ENCODE measurements around the gene FFAR1.

FFAR1 gene

DNA sequence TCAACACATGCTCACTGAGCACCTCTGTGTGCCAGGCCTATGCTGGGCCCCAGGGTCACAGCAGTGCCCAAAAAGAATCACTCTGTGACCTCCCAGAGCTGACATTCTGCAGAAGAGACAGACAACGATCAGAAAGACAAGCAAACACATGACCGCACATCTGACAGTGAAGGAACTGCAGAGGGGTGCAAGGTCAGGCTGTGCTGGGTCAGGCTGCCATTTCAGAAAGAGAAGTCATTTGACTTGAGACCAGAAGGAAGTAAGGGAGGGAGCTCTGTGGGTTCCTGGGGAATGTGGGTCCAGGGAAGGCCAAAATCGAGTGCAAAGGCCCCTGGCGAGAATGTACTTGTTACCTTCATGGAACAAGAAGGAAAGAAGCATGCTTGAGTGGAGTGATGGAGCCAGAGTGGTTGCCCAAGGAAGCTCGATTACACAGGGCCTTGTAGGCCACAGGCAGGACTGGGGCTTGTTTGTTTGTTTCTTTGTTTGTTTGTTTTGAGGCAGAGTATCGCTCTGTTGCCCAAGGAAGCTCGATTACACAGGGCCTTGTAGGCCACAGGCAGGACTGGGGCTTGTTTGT is 30.1 kb upstream of the FFAR1 start:
- H3K27me3 ChIP-seq (ENCODE audit: insufficient read depth, low read length), result no peaks in the 10 kb centered on the region
- H3K9me3 ChIP-seq (ENCODE audit: insufficient read depth, low read depth, low read length), result peaks cover 5% of the 10 kb centered on the region
- no peaks in the 10 kb centered on the region for H3K4me1 ChIP-seq (ENCODE audit: insufficient read depth, low read length)
- no peak overlapping the region for H3K4me3 ChIP-seq (ENCODE audit: low read length)
- H3K27ac ChIP-seq (ENCODE audit: low read length), result no peak overlapping the region
- H3K36me3 ChIP-seq (ENCODE audit: insufficient read depth, low read depth, low read length), result no peaks in the 10 kb centered on the region
- no peak overlapping the region for H3K9ac ChIP-seq (ENCODE audit: low read depth, low read length)

DNA sequence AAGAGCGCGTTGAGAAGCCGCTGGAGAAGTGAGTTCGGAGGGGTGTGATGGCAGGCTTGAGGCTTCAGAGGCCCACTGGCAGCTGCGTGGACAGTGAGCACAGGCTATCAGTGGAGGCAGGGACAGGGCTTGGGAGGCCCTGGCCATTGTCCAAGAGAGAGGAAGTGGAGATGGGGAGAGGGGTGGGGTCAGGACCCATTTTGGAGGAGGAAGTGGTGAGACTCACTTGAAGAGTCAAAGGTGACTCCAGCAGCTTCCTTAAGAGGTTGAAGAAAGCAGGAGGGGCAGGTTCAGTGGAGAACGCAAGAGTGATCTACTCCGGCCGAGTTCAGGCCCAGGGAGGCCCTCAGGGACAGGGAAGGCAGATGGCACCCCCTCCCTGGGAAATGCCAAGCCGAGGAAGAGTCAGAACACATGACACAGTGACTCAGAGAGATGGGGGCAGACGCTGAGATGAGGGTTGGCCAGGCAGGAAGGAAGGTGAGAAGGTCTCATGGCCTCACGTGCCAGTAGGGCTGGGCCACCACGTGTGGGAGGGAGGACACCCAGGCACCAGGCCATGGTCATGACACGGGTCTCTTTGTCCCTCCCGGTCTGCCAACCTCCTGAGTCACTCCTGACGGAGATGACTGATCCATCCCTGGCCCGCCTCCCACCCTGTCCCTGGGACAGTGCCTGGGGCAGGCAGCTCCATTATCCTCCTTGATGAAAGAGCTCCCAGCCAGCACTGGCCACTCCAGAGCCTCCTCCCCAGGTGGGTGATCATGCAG is 28.8 kb upstream of the FFAR1 start:
- Histone ChIP-seq H3K9ac (ENCODE audit: low read depth, low read length) (no peak overlapping the region), H3K4me3 (ENCODE audit: low read length) (no peak overlapping the region), H3K27me3 (ENCODE audit: insufficient read depth, low read length) (no peaks in the 10 kb centered on the region), H3K9me3 (ENCODE audit: insufficient read depth, low read depth, low read length) (peaks cover 5% of the 10 kb centered on the region), H3K36me3 (ENCODE audit: insufficient read depth, low read depth, low read length) (no peaks in the 10 kb centered on the region), H3K4me1 (ENCODE audit: insufficient read depth, low read length) (no peaks in the 10 kb centered on the region), H3K27ac (ENCODE audit: low read length) (no peak overlapping the region)

DNA sequence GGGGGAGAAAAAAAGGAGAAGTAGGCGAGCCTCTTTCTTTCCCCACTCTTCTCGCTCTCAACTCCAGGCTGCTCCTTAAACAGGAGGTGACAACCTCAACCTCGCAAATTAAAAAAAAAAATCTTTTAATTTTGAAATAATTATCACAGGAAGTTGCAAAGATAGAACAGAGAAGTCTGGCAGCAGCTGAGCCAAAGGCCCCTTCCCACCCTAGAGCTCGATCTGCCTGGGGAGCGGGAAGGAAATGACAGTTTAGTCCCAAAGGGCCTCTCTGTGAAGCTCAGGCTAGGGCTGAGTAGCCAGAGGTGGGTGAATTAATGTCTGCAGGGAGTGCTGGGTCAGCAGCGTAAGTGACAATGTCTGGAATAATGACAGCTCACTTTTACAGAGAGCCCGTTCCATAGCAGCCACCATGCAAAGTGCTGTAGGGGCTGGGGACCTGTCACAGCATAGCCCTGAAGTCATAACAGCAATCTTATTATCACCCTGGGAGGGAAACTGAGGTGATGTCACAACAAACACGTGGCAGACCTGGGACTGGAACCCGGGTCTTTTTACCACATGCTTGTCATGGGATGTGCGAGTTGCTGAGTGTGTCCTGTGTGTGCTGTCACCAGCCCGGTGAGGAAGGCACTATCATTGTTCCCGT is 27.5 kb upstream of the FFAR1 start:
- H3K27ac ChIP-seq (ENCODE audit: low read length), result no peak overlapping the region
- H3K4me1 ChIP-seq (ENCODE audit: insufficient read depth, low read length), result no peaks in the 10 kb centered on the region
- peaks cover 5% of the 10 kb centered on the region for H3K9me3 ChIP-seq (ENCODE audit: insufficient read depth, low read depth, low read length)
- no peaks in the 10 kb centered on the region for H3K36me3 ChIP-seq (ENCODE audit: insufficient read depth, low read depth, low read length)
- H3K4me3 ChIP-seq (ENCODE audit: low read length), result no peak overlapping the region
- H3K27me3 ChIP-seq (ENCODE audit: insufficient read depth, low read length), result no peaks in the 10 kb centered on the region
- no peak overlapping the region for H3K9ac ChIP-seq (ENCODE audit: low read depth, low read length)

DNA sequence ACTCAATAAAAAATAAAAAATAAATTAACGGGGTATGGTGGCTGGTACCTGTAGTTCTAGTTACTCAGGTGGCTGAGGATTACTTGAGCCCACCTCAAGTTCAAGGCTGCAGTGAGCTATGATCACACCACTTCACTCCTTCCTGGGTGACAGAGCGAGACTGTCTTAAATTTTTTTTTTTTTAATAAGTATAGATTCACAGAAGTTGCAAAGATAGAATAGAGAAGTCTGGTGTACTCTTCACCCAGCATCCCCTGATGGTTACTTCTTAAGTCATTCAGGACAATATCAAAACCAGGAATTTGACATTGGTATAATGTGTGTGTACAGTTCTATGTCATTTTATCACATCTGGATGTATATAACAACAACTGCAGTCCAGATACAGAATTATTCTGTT is 26.4 kb upstream of the FFAR1 start:
- Histone ChIP-seq H3K4me3 (ENCODE audit: low read length) (no peak overlapping the region), H3K27me3 (ENCODE audit: insufficient read depth, low read length) (no peaks in the 10 kb centered on the region), H3K9me3 (ENCODE audit: insufficient read depth, low read depth, low read length) (peaks cover 5% of the 10 kb centered on the region), H3K9ac (ENCODE audit: low read depth, low read length) (no peak overlapping the region), H3K27ac (ENCODE audit: low read length) (no peak overlapping the region), H3K4me1 (ENCODE audit: insufficient read depth, low read length) (no peaks in the 10 kb centered on the region), H3K36me3 (ENCODE audit: insufficient read depth, low read depth, low read length) (no peaks in the 10 kb centered on the region)

DNA sequence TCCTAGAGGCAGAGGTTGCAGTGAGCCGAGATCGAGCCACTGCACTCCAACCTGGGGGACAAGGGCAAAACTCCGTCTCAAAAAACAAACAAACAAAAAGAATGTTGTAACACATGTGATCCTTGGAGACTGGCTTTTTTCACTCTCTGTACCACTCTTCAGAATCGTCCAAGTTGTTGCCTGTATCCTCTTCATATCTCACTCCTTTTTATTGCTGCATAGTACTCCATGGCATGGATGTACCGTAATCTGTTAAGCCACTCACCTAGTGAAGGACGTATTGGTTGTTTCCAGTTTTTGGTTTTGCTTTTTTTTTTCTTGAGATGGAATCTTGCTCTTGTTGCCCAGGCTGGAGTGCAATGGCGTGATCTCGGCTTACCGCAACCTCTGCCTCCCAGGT is 25.7 kb upstream of the FFAR1 start:
- no peaks in the 10 kb centered on the region for H3K4me1 ChIP-seq (ENCODE audit: insufficient read depth, low read length)
- peaks cover 5% of the 10 kb centered on the region for H3K9me3 ChIP-seq (ENCODE audit: insufficient read depth, low read depth, low read length)
- no peaks in the 10 kb centered on the region for H3K36me3 ChIP-seq (ENCODE audit: insufficient read depth, low read depth, low read length)

DNA sequence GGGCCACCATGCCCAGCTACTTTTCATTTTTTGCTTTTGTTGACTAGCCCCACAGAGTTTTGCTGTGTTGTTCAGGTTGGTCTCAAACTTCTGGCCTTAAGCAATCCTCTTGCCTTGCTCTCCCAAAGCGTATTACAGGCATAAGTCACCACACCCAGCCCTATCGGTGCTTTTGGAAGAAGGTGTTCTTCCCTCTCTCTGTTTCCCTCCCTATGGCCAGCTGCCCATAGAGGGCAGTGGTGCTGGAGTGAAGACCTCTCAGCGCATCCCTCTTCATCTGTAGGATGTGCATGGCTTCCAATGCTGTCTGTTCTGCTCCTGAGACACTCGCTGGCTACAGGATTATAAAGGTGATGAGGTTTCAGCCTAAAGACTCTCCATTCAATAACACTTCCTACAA is 20.1 kb upstream of the FFAR1 start:
- no peaks in the 10 kb centered on the region for H3K27me3 ChIP-seq (ENCODE audit: insufficient read depth, low read length)
- H3K4me3 ChIP-seq (ENCODE audit: low read length), result no peak overlapping the region
- no peak overlapping the region for H3K27ac ChIP-seq (ENCODE audit: low read length)
- H3K9me3 ChIP-seq (ENCODE audit: insufficient read depth, low read depth, low read length), result no peaks in the 10 kb centered on the region
- no peak overlapping the region for H3K9ac ChIP-seq (ENCODE audit: low read depth, low read length)
- no peaks in the 10 kb centered on the region; the same call in 1 of the 2 replicates for H3K4me1 ChIP-seq (ENCODE audit: insufficient read depth, low read length)
- no peaks in the 10 kb centered on the region for H3K36me3 ChIP-seq (ENCODE audit: insufficient read depth, low read depth, low read length)

More for the DNA sequence above, 25.7 kb upstream of the FFAR1 start:
- no peak overlapping the region for H3K27ac ChIP-seq (ENCODE audit: low read length)
- H3K9ac ChIP-seq (ENCODE audit: low read depth, low read length), result no peak overlapping the region
- H3K27me3 ChIP-seq (ENCODE audit: insufficient read depth, low read length), result no peaks in the 10 kb centered on the region
- no peak overlapping the region for H3K4me3 ChIP-seq (ENCODE audit: low read length)

DNA sequence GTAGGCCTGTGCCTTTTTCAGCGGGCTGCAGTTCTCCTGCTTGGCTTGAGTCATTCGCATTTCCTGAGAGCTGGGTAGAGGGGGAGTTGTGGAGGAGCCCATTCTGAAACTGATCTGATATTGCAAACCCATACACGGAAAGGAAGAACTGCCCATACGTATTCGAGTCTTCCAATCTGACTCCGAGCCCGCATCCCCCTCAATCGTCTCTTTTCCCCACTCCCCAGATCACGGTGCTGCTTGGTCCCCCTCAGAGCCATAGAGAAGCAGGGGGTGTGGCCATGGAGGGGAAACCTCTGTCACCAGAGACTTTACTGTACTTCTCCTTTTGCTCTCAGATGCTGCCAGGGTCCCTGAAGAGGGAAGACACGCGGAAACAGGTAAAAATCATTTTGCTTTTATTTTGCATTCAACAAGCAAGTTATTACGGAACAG is 18.8 kb upstream of the FFAR1 start, which contains the start of gene CD22:
Gene CD22, plus strand, starts transcription at position 337 of the 435 bp plus-strand sequence. CDS start 2,854 bp downstream, outside the sequence.
- H3K27ac ChIP-seq (ENCODE audit: low read length), result no peak within 1 kb of the TSS
- H3K9ac ChIP-seq (ENCODE audit: low read depth, low read length), result no peak within 1 kb of the TSS
- no peaks in the 10 kb centered on the region for H3K27me3 ChIP-seq (ENCODE audit: insufficient read depth, low read length)
- no peaks in the 10 kb centered on the region for H3K36me3 ChIP-seq (ENCODE audit: insufficient read depth, low read depth, low read length)
- no peak within 1 kb of the TSS for H3K4me3 ChIP-seq (ENCODE audit: low read length)
- H3K4me1 ChIP-seq (ENCODE audit: insufficient read depth, low read length), result no peaks in the 10 kb centered on the region; the same call in 1 of the 2 replicates
- no peaks in the 10 kb centered on the region for H3K9me3 ChIP-seq (ENCODE audit: insufficient read depth, low read depth, low read length)

DNA sequence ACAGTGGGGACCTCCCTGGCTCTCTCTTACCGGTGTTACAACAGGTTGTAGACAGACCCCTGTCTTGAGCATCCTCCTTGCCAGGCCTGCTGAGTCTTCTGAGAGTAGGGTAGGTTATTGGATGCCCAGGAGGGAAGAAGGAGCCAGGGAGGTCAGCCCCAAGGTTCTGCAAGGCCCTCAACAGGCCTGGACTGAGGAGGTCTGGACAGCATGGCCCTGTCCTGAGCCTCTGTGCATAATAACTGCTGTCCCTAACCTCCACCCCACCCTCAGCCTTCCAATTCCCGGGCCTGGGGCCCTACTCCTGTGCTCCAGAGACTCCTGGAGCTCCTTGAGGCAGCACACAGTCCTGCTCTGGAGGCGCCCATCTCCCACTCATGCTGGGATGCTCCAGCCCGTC is 18.4 kb upstream of the FFAR1 start:
- no peaks in the 10 kb centered on the region for H3K27me3 ChIP-seq (ENCODE audit: insufficient read depth, low read length)
- H3K4me3 ChIP-seq (ENCODE audit: low read length), result no peak overlapping the region
- H3K4me1 ChIP-seq (ENCODE audit: insufficient read depth, low read length), result no peaks in the 10 kb centered on the region; the same call in 1 of the 2 replicates
- H3K36me3 ChIP-seq (ENCODE audit: insufficient read depth, low read depth, low read length), result no peaks in the 10 kb centered on the region
- H3K9ac ChIP-seq (ENCODE audit: low read depth, low read length), result no peak overlapping the region
- H3K9me3 ChIP-seq (ENCODE audit: insufficient read depth, low read depth, low read length), result no peaks in the 10 kb centered on the region
- no peak overlapping the region for H3K27ac ChIP-seq (ENCODE audit: low read length)

DNA sequence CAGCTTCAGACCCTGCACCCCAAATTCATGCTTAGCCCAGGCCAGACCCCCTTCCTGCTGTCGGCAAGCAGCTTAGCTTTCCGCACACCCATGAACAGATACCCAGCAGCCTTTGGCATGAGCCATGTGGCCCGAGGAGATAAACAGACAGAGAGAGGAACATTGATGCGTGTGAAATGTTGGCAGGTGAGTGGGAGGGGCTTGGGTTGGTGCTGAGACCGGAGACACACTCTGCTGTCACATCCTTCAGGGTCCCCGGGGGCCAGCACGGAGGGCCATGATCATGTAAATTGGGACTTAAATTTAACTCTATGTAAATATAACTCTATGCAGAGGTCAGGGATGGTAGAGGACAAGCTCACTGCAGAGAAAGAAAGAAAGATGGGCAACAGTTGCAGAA is 17.2 kb upstream of the FFAR1 start:
- no peaks in the 10 kb centered on the region for H3K9me3 ChIP-seq (ENCODE audit: insufficient read depth, low read depth, low read length)
- H3K9ac ChIP-seq (ENCODE audit: low read depth, low read length), result no peak overlapping the region
- no peaks in the 10 kb centered on the region for H3K27me3 ChIP-seq (ENCODE audit: insufficient read depth, low read length)
- no peaks in the 10 kb centered on the region; the same call in 1 of the 2 replicates for H3K4me1 ChIP-seq (ENCODE audit: insufficient read depth, low read length)
- H3K4me3 ChIP-seq (ENCODE audit: low read length), result no peak overlapping the region
- no peak overlapping the region for H3K27ac ChIP-seq (ENCODE audit: low read length)
- no peaks in the 10 kb centered on the region for H3K36me3 ChIP-seq (ENCODE audit: insufficient read depth, low read depth, low read length)

DNA sequence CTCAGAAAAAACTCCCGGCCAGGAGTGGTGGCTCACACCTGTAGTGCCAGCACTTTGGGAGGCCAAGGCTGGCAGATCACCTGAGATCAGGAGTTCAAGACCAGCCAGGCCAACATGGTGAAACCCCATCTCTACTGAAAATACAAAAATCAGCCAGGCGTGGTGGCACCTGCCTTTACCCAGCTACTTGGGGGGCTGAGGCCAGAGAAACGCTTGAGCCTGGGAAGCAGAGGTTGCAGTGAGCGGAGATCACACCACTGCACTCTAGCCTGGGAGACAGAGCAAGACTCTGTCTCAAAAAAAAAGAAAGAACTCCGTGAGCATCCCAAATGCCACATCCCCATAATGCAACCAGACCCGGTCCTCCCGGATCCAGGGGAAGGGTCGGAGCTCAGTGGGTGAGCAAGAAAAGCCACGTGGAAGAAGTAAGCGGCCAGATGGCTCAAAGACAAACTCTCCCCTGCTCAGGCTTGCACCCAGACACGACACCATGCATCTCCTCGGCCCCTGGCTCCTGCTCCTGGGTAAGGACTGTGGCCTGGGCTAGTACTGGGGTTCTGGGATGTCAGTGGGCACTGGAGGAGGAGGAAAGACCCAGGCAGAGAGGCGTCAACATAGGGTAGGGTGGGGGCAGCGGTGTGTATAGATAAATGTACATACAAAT is 16.0 kb upstream of the FFAR1 start:
- H3K4me1 ChIP-seq (ENCODE audit: insufficient read depth, low read length), result no peaks in the 10 kb centered on the region; the same call in 1 of the 2 replicates
- no peak overlapping the region for H3K9ac ChIP-seq (ENCODE audit: low read depth, low read length)
- no peak overlapping the region for H3K4me3 ChIP-seq (ENCODE audit: low read length)
- no peaks in the 10 kb centered on the region for H3K36me3 ChIP-seq (ENCODE audit: insufficient read depth, low read depth, low read length)
- H3K9me3 ChIP-seq (ENCODE audit: insufficient read depth, low read depth, low read length), result no peaks in the 10 kb centered on the region
- H3K27ac ChIP-seq (ENCODE audit: low read length), result no peak overlapping the region
- no peaks in the 10 kb centered on the region for H3K27me3 ChIP-seq (ENCODE audit: insufficient read depth, low read length)

DNA sequence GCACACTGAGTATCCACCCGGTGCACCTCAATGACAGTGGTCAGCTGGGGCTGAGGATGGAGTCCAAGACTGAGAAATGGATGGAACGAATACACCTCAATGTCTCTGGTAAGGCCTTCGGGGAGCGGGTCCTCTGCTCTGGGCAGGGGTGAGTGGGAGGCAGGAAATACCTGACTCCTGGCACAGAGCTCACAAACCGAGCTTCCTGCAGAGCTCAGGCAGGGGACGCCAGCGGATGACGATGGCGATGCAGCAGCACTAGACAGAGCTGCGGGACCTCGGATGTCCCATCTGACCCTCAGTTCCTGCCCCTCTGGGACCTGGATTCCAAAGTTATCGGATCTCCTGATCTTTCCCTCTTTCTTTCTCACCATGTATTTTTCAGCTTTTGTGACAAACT is 14.9 kb upstream of the FFAR1 start:
- Histone ChIP-seq H3K9ac (ENCODE audit: low read depth, low read length) (no peak overlapping the region), H3K27ac (ENCODE audit: low read length) (no peak overlapping the region)

More for the DNA sequence above, 14.9 kb upstream of the FFAR1 start:
- Histone ChIP-seq H3K4me3 (ENCODE audit: low read length) (no peak overlapping the region), H3K27me3 (ENCODE audit: insufficient read depth, low read length) (no peaks in the 10 kb centered on the region), H3K36me3 (ENCODE audit: insufficient read depth, low read depth, low read length) (no peaks in the 10 kb centered on the region), H3K9me3 (ENCODE audit: insufficient read depth, low read depth, low read length) (no peaks in the 10 kb centered on the region), H3K4me1 (ENCODE audit: insufficient read depth, low read length) (no peaks in the 10 kb centered on the region; the same call in 1 of the 2 replicates)

Data from iPS-20b (cell line).